B cell (primary cell): ENCODE results near the gene KIF13A. TPM values are rescaled to one million over a fixed set of nuclear protein-coding genes. Genes with fewer than 3 reads are reported as not detected.

Experiments used
- ATAC-seq: fragments of 200-7000 bp; cut with Tn5 transposase; one replicate; pipeline ENCODE4 v1.10.0; 2021; ENCODE audit warnings: low read depth, mild to moderate bottlenecking, moderate number of reproducible peaks, moderate library complexity
- CTCF ChIA-PET: fragments of 350-600 bp; sonication (Branson Sonifier 250); formaldehyde crosslinking; loops from one replicate; lab custom pipeline; 2021; ENCODE audit warnings: antibody characterized with exemption, inconsistent platforms; lab: Charles Lee
- POLR2A ChIA-PET: fragments of 350-600 bp; sonication (Branson Sonifier 250); formaldehyde crosslinking; loops from one replicate; lab custom pipeline; 2021; ENCODE audit warnings: antibody characterized with exemption; lab: Charles Lee
- DNase-seq: peaks from one replicate; pipeline ENCODE4 v3.0.0; 2013
- H2AFZ ChIP-seq: 2 replicates; pipeline ENCODE4 v1.6.1; 2012; ENCODE audit warnings: mild to moderate bottlenecking, low read depth, low read length; ENCODE audit not compliant: insufficient read depth, poor library complexity, severe bottlenecking
- H3K27ac ChIP-seq, 2 donors: 1 replicate in 1 of 2; 2 replicates in 1 of 2; pipeline ENCODE4 v1.5.1; 2012 to 2013; ENCODE audit warnings: low read length in 2 of 2, mild to moderate bottlenecking in 2 of 2, moderate library complexity in 1 of 2
- H3K27me3 ChIP-seq, 4 experiments: fragments of 200-600 bp in 1 of 4; sonication (generic) in 1 of 4; replicated peaks in 1 of 4; 1 replicate in 2 of 4; 2 replicates in 2 of 4; pipeline versions ENCODE4 v1.6.1 to v1.7.0; 2013 to 2016; ENCODE audit warnings: low read length in 3 of 4, mild to moderate bottlenecking in 2 of 4, mixed read lengths in 1 of 4, moderate library complexity in 1 of 4; ENCODE audit not compliant: insufficient read depth in 4 of 4, control insufficient read depth in 3 of 4; ENCODE audit errors: control extremely low read depth in 1 of 4
- H3K36me3 ChIP-seq, 2 experiments: replicated peaks in 1 of 2; 1 replicate in 1 of 2; 2 replicates in 1 of 2; pipeline versions ENCODE4 v1.6.1 to v1.7.1; 2013; ENCODE audit warnings: low read length in 1 of 2; ENCODE audit not compliant: insufficient read depth in 2 of 2, control insufficient read depth in 1 of 2; ENCODE audit errors: control extremely low read depth in 1 of 2, extremely low read depth in 1 of 2
- H3K4me1 ChIP-seq, 2 donors: fragments of 200-600 bp in 1 of 2; sonication (generic) in 1 of 2; 1 replicate in 1 of 2; 2 replicates in 1 of 2; pipeline versions ENCODE4 v1.5.1 to v1.6.1; 2013 to 2017; ENCODE audit warnings: low read length in 2 of 2; ENCODE audit not compliant: control insufficient read depth in 2 of 2, insufficient read depth in 2 of 2
- H3K4me2 ChIP-seq: replicated peaks from 2 replicates; pipeline ENCODE3; 2012; ENCODE audit warnings: mild to moderate bottlenecking, low read depth, low read length; ENCODE audit not compliant: poor library complexity, severe bottlenecking
- H3K4me3 ChIP-seq, 5 experiments: fragments of 200-600 bp in 1 of 5; sonication (generic) in 1 of 5; 1 replicate in 3 of 5; 2 replicates in 2 of 5; pipeline versions ENCODE4 v1.5.1 to v1.7.0; 2011 to 2016; ENCODE audit warnings: low read length in 4 of 5, mild to moderate bottlenecking in 4 of 5, low read depth in 2 of 5, control low read depth in 1 of 5, moderate library complexity in 1 of 5; ENCODE audit not compliant: insufficient read depth in 1 of 5; ENCODE audit errors: control extremely low read depth in 1 of 5, extremely low read depth in 1 of 5
- H3K79me2 ChIP-seq: fragments of 200-600 bp; sonication (generic); one replicate; pipeline ENCODE4 v1.6.0; 2016; ENCODE audit warnings: low read length; ENCODE audit not compliant: control insufficient read depth, insufficient read depth
- H3K9ac ChIP-seq: fragments of 200-600 bp; sonication (generic); 2 replicates; pipeline ENCODE4 v1.6.1; 2017; ENCODE audit warnings: mild to moderate bottlenecking, low read length, moderate library complexity
- H3K9me3 ChIP-seq, 3 donors: one replicate each; pipeline versions ENCODE4 v1.6.1 to v1.7.1; 2013; ENCODE audit warnings: low read length in 2 of 3; ENCODE audit not compliant: control insufficient read depth in 2 of 3, insufficient read depth in 1 of 3; ENCODE audit errors: control extremely low read depth in 1 of 3
- H4K20me1 ChIP-seq: 2 replicates; pipeline ENCODE4 v1.6.0; 2012; ENCODE audit warnings: mild to moderate bottlenecking, low read length; ENCODE audit not compliant: insufficient read depth, control insufficient read depth, poor library complexity, severe bottlenecking
- H3K27ac Mint-ChIP-seq: one replicate; pipeline ENCODE4 v1.8.0; 2021; ENCODE audit warnings: mixed read lengths
- H3K27me3 Mint-ChIP-seq: one replicate; pipeline ENCODE4 v1.8.0; 2021; ENCODE audit warnings: mixed read lengths
- H3K4me1 Mint-ChIP-seq: one replicate; pipeline ENCODE4 v1.8.0; 2021; ENCODE audit warnings: mixed read lengths
- H3K4me3 Mint-ChIP-seq: one replicate; pipeline ENCODE4 v1.8.0; 2021; ENCODE audit warnings: mixed read lengths
- H3K9me3 Mint-ChIP-seq: one replicate; pipeline ENCODE4 v1.8.0; 2022; ENCODE audit warnings: mixed read lengths; ENCODE audit not compliant: insufficient read depth
- EZH2 ChIP-seq: IDR thresholded peaks from 2 replicates; pipeline ENCODE4 v1.6.1; 2012; ENCODE audit warnings: borderline replicate concordance, low read depth, mild to moderate bottlenecking, moderate library complexity, low read length; ENCODE audit not compliant: insufficient read depth, poor library complexity, severe bottlenecking
- WGBS: methylation state at CpG from one replicate; pipeline ENCODE4 v1.1.5; 2013; ENCODE audit warnings: missing lambda C conversion rate; ENCODE audit not compliant: insufficient coverage; 5-methylcytosine and 5-hydroxymethylcytosine counted together
- intact Hi-C: fragments of 100-400 bp; cut with micrococcal nuclease; formaldehyde crosslinking; loops from one replicate; pipeline ENCODE4 v1.10.0; 2022
- polyA plus RNA-seq: library from polyadenylated mRNA; depleted of rRNA; stranded (reverse); fragments of >200 nt; gene quantifications from 2 replicates; pipeline ENCODE4 v1.2.3, GENCODE V29; 2012
- total RNA-seq, 2 donors: library from RNA; stranded (reverse); fragments of 120-200 nt in 1 of 2; gene quantifications; 1 replicate in 1 of 2; 2 replicates in 1 of 2; pipeline versions ENCODE4 v1.2.3 to v1.2.4, GENCODE V29; 2013 to 2022
- TF ChIP-seq, protein P1 (sequence below): fragments of 200-600 bp; IDR thresholded peaks from one replicate; pipeline ENCODE4 v1.8.0; 2022; ENCODE audit warnings: antibody characterized with exemption, mild to moderate bottlenecking

KIF13A gene
- total and polyA plus RNA-seq, 2 donors (not counting 1 experiment from before 2014, with no cell fraction given): 2.1 to 23.4 TPM

GRCh38 chr6:17831135-17831534, 156.3 kb downstream of the KIF13A start:
- Mint-ChIP-seq H3K27me3 (no peaks in the 10 kb centered on the region), H3K4me3 (no peak overlapping the region), H3K27ac (no peak overlapping the region), H3K9me3 (no peaks in the 10 kb centered on the region), H3K4me1 (no peaks in the 10 kb centered on the region)
- intact Hi-C loops: no loop called here
- CTCF ChIA-PET: no interaction called here
- DNase-seq (no peak), ATAC-seq (no peak)
- WGBS: 86% methylated on average over 3 of the region's 4 CpGs
- Histone ChIP-seq H3K4me3 (no peak overlapping the region), H3K9me3 (no peaks in the 10 kb centered on the region), H3K4me2 (no peak overlapping the region), H3K4me1 (no peaks in the 10 kb centered on the region), H3K79me2 (no peaks in the 10 kb centered on the region), H3K36me3 (no peaks in the 10 kb centered on the region), H3K27ac (no peak overlapping the region), H3K27me3 (no peaks in the 10 kb centered on the region), H2AFZ (no peak overlapping the region), H3K9ac (no peak overlapping the region), H4K20me1 (no peaks in the 10 kb centered on the region)
- POLR2A ChIA-PET: no interaction called here
- TF ChIP-seq EZH2: no peak
- TF ChIP-seq, protein P1, sequence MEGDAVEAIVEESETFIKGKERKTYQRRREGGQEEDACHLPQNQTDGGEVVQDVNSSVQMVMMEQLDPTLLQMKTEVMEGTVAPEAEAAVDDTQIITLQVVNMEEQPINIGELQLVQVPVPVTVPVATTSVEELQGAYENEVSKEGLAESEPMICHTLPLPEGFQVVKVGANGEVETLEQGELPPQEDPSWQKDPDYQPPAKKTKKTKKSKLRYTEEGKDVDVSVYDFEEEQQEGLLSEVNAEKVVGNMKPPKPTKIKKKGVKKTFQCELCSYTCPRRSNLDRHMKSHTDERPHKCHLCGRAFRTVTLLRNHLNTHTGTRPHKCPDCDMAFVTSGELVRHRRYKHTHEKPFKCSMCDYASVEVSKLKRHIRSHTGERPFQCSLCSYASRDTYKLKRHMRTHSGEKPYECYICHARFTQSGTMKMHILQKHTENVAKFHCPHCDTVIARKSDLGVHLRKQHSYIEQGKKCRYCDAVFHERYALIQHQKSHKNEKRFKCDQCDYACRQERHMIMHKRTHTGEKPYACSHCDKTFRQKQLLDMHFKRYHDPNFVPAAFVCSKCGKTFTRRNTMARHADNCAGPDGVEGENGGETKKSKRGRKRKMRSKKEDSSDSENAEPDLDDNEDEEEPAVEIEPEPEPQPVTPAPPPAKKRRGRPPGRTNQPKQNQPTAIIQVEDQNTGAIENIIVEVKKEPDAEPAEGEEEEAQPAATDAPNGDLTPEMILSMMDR: no peak

DNA sequence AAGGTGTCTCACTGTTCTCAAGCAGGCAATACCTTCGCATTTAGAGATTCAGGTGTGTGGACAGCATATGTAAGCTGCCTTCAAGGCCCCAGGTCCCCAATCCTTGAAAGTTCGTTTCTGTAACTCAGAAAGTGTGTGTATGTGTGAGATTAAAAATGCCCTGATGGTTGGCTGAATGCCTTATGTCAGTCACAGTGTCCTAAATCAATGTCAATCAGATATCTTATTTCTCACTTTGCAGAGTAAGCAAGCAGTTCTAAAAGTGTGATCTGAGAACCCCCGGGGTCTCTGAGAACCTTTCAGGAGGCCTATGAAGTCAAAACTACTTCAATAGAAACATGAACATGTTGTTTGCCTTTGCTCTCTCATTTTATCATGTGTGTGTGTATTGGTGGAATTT, 157.5 kb downstream of the KIF13A start:
- Histone ChIP-seq H3K9ac (no peak overlapping the region), H3K4me3 (no peak overlapping the region), H4K20me1 (no peaks in the 10 kb centered on the region), H3K4me1 (no peaks in the 10 kb centered on the region), H3K79me2 (no peaks in the 10 kb centered on the region), H3K9me3 (no peaks in the 10 kb centered on the region), H3K27ac (no peak overlapping the region), H3K4me2 (no peak overlapping the region), H2AFZ (no peak overlapping the region), H3K27me3 (no peaks in the 10 kb centered on the region), H3K36me3 (no peaks in the 10 kb centered on the region)
- ChIA-PET CTCF (no interaction called here), POLR2A (no interaction called here)
- Mint-ChIP-seq H3K4me3 (no peak overlapping the region), H3K27me3 (no peaks in the 10 kb centered on the region), H3K4me1 (no peaks in the 10 kb centered on the region), H3K27ac (no peak overlapping the region), H3K9me3 (no peaks in the 10 kb centered on the region)
- TF ChIP-seq, protein P1: no peak
- no peak for TF ChIP-seq EZH2
- DNase-seq (no peak), ATAC-seq (no peak)
- whole genome bisulfite sequencing: 92% methylated on average over 2 of the region's 3 CpGs
- intact Hi-C loops: no loop called here
